HUES48 (cell line): ENCODE results near the gene GASK1A.
"Not testable (repeated sequence)": the region's sequence is repeated elsewhere in the genome, so short reads cannot be mapped to it uniquely, and the experiment has no call there.

Source experiments
- H3K27ac ChIP-seq: one replicate; pipeline ENCODE4 v1.7.0; 2013; ENCODE audit warnings: low read depth, low read length, inconsistent platforms
- H3K27me3 ChIP-seq: 2 replicates; pipeline ENCODE4 v1.6.1; 2013; ENCODE audit warnings: mild to moderate bottlenecking, low read length; ENCODE audit not compliant: control insufficient read depth, insufficient read depth
- H3K36me3 ChIP-seq: 2 replicates; pipeline ENCODE4 v1.6.1; 2013; ENCODE audit warnings: low read length; ENCODE audit not compliant: control insufficient read depth, insufficient read depth
- H3K4me1 ChIP-seq: 2 replicates; pipeline ENCODE4 v1.6.1; 2013; ENCODE audit warnings: mild to moderate bottlenecking, low read length; ENCODE audit not compliant: control insufficient read depth, insufficient read depth
- H3K4me3 ChIP-seq: 2 replicates; pipeline ENCODE4 v1.5.1; 2013; ENCODE audit warnings: mild to moderate bottlenecking, low read depth, low read length
- H3K9ac ChIP-seq: 2 replicates; pipeline ENCODE4 v1.6.1; 2013; ENCODE audit warnings: mild to moderate bottlenecking, low read depth, low read length, moderate library complexity
- H3K9me3 ChIP-seq: 2 replicates; pipeline ENCODE4 v1.6.1; 2013; ENCODE audit warnings: low read length; ENCODE audit not compliant: control insufficient read depth, insufficient read depth

Gene GASK1A

DNA sequence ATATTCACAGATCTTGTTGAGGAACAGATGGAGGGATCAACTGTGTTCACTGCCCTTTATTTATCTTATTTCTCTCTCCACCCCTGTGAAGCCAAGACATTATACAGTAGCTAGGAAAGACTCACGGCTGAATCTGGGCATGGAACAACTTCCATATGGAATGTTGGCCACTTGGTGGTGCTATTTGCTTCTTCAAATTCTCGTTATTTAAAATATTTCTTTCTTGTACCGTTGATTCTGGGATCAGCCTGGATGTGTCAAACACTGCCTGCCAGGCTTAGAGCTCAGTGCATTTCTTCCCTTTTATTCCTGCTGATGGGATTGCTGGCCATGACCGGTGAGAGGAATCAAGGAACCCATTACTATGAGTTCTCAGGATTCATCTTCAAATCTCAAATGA lies 17.5 kb upstream of the GASK1A start:
- H3K27me3 ChIP-seq = no peaks in the 10 kb centered on the region
- H3K4me3 ChIP-seq = no peak overlapping the region
- no peak overlapping the region for H3K27ac ChIP-seq
- H3K36me3 ChIP-seq = no peaks in the 10 kb centered on the region
- no peak overlapping the region for H3K9ac ChIP-seq
- no peaks in the 10 kb centered on the region for H3K4me1 ChIP-seq
- no peaks in the 10 kb centered on the region for H3K9me3 ChIP-seq

DNA sequence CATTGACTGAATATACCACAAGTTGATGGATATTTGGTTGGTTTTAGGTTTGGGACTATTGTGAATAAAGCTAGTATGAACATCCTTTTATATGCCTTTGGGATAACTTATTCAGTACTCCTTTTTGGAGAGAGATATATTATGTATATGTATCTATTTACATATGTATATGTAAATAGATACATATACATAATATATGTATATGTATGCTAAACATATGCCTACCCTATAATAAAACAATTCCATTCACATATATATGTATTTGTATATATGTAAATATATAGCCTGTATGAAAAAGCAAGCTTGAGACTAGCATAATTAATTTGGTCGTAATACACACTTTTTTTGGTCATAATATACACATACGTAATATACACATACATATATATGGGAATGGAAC lies 15.8 kb upstream of the GASK1A start:
- Histone ChIP-seq H3K27ac (no peak overlapping the region), H3K27me3 (no peaks in the 10 kb centered on the region), H3K9me3 (no peaks in the 10 kb centered on the region), H3K9ac (no peak overlapping the region), H3K36me3 (no peaks in the 10 kb centered on the region), H3K4me3 (no peak overlapping the region), H3K4me1 (no peaks in the 10 kb centered on the region)

DNA sequence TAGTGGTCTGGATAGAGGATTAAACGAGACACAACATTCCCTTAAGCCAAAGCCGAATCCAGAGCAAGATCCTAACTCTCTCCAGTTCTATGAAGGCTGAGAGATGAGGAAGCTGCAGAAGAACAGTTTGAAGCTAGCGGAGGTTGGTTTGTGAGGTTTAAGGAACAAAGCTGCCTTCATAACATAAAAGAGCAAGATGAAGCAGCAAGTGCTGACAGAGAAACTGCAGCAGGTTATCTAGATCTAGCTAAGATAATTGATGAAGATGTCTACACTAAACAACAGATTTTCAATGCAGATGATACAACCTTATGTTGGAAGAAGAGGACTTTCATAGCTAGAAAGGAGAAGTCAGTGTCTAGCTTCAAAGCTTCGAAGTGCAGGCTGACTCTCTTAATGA lies 14.8 kb upstream of the GASK1A start:
- Histone ChIP-seq H3K4me1 (no peaks in the 10 kb centered on the region), H3K9me3 (no peaks in the 10 kb centered on the region), H3K27me3 (no peaks in the 10 kb centered on the region), H3K36me3 (no peaks in the 10 kb centered on the region), H3K4me3 (no peak overlapping the region), H3K27ac (no peak overlapping the region), H3K9ac (no peak overlapping the region)

DNA sequence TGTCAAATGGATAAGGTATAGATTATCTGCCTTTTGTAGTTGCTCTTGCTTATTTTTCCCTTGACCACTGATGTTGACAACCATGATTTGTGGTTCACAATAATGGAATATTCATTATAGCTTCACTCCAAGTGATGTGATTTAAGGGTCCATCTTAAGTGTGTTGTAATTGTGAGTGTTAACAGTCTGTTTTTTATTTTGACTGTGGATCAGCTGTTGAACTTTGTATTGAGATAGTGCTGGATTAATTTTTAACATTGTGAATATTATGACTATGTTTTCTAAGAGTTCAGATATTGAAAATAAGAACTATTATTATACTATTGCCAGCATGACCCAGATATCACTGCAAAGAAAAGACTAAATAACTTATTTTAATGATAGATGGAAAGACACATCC lies 8.6 kb upstream of the GASK1A start:
- H3K4me3 ChIP-seq = no peak overlapping the region
- H3K27ac ChIP-seq = no peak overlapping the region
- H3K9me3 ChIP-seq = peaks cover 15% of the 10 kb centered on the region
- no peaks in the 10 kb centered on the region for H3K4me1 ChIP-seq
- H3K27me3 ChIP-seq = no peaks in the 10 kb centered on the region
- H3K9ac ChIP-seq = no peak overlapping the region
- H3K36me3 ChIP-seq = no peaks in the 10 kb centered on the region

DNA sequence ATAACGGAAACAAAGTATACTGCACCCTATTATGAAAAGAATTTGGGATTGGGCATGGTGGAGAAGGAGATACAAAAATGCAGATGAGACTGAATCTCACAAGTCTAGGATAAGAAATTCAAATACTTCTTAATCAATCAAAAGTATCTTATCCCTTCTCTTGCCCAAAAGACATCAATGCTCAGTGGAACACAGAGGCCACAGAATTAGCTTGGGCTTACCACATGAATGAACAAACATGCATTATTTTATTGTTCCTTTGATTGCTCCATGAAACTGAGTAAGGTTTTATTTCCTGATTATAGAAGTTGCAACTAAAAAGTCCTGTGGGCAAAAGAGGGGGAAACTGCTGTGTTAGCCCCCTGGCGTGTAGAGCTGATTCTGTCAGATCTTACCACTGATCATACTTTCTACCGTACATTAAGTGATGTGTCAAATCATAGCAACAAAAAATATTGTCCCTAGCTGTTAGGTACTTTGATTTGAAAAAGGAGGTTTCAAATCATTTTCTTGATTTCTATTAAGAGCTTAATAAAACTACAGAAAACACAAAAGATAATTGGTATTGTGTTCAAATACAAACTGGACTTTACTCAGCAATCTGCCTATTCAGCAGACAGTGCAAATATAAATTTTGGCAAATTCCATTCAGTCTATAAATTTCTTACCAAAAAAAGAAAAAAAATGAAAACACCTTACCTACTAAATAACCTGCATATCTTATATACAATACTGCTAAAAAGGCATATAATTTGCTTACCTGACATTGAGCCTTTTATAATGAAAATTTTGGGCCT lies 7.9 kb upstream of the GASK1A start:
- Histone ChIP-seq H3K27me3 (no peaks in the 10 kb centered on the region), H3K9ac (no peak overlapping the region), H3K9me3 (peaks cover 15% of the 10 kb centered on the region), H3K36me3 (no peaks in the 10 kb centered on the region), H3K4me3 (no peak overlapping the region), H3K4me1 (no peaks in the 10 kb centered on the region), H3K27ac (no peak overlapping the region)

DNA sequence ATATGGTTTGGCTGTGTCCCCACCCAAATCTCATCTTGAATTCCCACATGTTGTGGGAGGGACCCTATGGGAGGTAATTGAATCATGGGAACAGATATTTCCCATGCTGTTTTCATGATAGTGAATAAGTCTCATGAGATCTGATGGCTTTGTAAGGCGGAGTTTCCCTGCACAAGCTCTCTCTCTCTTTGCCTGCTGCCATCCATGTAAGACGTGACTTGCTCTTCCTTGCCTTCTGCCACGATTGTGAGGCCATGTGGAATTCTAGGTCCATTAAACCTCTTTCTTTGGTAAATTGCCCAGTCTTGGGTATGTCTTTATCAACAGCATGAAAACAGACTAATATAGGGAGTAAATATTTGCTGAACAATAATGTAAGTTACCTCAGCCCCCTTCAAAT lies 4.2 kb upstream of the GASK1A start:
- H3K4me3 ChIP-seq, H3K4me1 ChIP-seq, H3K9ac ChIP-seq, H3K27ac ChIP-seq, H3K36me3 ChIP-seq: not testable (repeated sequence)
- H3K9me3 ChIP-seq = peaks cover 15% of the 10 kb centered on the region
- H3K27me3 ChIP-seq = peaks cover 25% of the 10 kb centered on the region

DNA sequence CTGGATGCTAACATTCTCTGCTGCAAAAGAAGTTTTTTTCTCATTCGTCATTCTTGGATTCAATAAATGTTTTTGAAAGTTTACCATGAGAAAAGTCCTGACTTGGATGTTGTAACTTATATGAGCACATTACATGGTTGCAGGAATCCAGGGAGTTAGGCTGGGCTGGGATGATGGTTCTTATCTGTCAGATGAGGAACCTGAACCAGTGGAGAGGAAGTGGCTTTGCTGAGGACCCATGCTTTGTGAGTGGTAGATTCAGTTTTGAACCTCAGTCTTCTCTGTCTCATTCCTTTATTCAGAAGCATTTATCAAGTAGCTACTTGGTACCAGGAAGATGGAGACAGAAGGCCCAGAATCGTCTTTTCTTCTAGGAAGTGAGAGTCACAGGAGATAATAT lies 3.7 kb upstream of the GASK1A start:
- peaks cover 15% of the 10 kb centered on the region for H3K4me1 ChIP-seq
- H3K9me3 ChIP-seq = peaks cover 15% of the 10 kb centered on the region

DNA sequence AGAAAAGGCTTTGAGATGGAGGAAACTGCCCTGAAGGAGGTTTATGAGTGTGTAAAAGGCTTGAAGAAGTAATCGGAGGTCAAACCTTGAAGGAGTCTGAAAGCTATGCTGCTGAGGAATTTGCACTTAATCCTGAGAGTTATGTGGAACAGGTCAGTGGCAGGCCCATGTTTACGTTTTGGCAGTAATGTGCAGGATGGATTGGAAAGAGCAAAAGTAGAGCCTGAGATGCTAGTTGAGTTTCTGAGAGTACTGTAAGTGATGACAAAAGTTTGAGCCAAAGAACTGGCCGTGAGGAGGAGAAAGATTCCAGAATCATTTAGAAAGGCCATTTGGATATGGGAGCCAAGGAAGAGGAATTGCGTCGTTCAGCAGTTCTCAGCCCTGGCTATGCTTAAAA lies 3.2 kb upstream of the GASK1A start:
- Histone ChIP-seq H3K27me3 (peaks cover 35% of the 10 kb centered on the region), H3K4me3 (no peak overlapping the region), H3K9me3 (peaks cover 15% of the 10 kb centered on the region), H3K36me3 (no peaks in the 10 kb centered on the region), H3K4me1 (peaks cover 20% of the 10 kb centered on the region), H3K27ac (no peak overlapping the region), H3K9ac (no peak overlapping the region)

More for the DNA sequence above, 3.7 kb upstream of the GASK1A start:
- Histone ChIP-seq H3K27ac (no peak overlapping the region), H3K36me3 (no peaks in the 10 kb centered on the region), H3K27me3 (peaks cover 31% of the 10 kb centered on the region), H3K9ac (no peak overlapping the region), H3K4me3 (no peak overlapping the region)

DNA sequence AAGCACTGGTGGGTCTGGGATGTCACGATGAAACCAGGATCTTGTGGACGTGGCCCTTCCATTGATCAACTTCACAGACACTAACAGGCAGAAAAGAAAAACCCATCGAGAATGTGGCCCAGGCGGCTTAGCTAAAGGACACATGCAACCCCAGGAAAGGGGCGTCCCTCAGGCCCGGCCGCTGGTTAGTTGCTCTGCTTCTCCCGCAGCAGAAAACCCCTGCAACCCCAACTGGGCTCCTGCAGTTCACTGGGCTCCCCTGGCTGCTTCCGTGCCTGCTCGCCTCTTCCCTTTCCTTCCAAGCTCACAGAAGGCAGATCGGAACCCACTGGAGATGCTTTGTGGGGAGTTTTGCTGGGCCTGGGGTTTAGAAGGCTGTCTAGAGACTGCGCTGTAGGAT lies 1.1 kb downstream of the GASK1A start:
- H3K9ac ChIP-seq = no peak overlapping the region
- peaks cover 1% of the 10 kb centered on the region; the same call in 1 of the 2 replicates for H3K9me3 ChIP-seq
- no peak overlapping the region for H3K27ac ChIP-seq
- H3K27me3 ChIP-seq = peaks cover 44% of the 10 kb centered on the region
- H3K36me3 ChIP-seq = no peaks in the 10 kb centered on the region
- peak overlapping the region; percentile 86 for H3K4me3 ChIP-seq
- H3K4me1 ChIP-seq = peaks cover 52% of the 10 kb centered on the region

DNA sequence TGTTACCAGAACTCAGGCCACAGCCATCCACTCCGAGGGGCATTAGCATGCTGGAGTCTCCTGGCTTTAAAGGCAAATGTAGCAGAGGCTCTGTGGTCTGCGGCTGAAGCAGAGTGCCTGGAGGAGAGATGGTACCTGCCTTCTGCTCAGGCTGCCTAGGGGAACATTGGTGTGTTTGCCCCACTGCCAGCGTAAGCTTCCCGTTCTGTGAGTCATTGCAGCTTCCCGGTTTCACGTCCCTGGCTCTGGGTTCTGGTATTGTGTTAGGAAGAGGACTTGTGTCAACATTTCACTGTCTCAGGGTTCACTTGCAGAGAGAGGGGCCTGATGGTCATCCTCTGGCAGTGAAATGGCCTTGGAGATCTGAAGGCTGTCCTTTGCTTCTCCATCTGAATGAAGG lies 1.8 kb downstream of the GASK1A start:
- no peak overlapping the region for H3K4me3 ChIP-seq
- no peaks in the 10 kb centered on the region for H3K36me3 ChIP-seq
- H3K9ac ChIP-seq = no peak overlapping the region
- H3K27me3 ChIP-seq = peaks cover 44% of the 10 kb centered on the region
- no peak overlapping the region for H3K27ac ChIP-seq
- H3K4me1 ChIP-seq = peaks cover 57% of the 10 kb centered on the region
- no peaks in the 10 kb centered on the region for H3K9me3 ChIP-seq

DNA sequence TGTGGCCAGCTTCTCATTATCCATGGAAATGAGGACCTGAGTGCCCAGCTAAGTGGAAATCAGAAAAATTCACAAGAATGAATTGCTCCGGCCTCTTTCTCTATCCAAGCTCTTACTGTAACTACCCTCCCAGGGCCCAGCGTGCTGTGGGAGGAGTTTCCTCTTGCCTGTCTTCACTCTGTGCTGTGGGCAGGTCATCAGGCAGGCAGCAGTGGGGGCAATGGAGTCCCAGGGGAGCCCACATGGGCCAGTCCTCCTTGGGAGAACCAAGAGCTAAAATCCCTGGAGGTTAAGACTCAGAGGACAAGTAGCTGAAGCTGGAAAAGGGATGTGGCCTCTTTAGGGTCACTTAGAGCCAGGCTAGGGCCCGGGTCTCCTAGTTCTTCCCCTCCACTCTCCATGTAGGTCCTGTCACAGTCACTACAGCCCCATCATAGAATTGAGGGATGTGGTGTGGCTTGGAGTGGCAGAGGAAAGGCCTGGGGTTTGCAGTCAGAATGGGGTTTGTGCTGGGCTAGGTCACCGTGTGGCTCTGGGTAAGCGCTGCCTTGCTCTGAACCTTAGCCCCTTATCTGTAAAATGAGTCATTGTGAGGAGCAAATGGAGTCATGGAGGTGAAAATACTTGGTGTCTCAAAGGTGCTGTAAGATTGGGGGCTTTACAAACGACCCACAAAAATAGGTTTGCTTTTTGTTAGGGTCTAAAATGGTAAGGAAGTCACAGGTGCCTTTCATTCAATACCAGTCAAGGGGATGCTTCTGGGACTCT lies 3.7 kb downstream of the GASK1A start:
- Histone ChIP-seq H3K4me1 (peaks cover 57% of the 10 kb centered on the region), H3K9ac (no peak overlapping the region), H3K4me3 (no peak overlapping the region), H3K27ac (no peak overlapping the region), H3K27me3 (peaks cover 36% of the 10 kb centered on the region), H3K36me3 (no peaks in the 10 kb centered on the region), H3K9me3 (no peaks in the 10 kb centered on the region)
